Left cardiac atrium (tissue), 4 donors: ENCODE measurements around the gene C1QTNF9. TPM values are rescaled to one million over a fixed set of nuclear protein-coding genes. Genes with fewer than 3 reads are reported as not detected.
"Not testable (repeated sequence)": the region's sequence is repeated elsewhere in the genome, so short reads cannot be mapped to it uniquely, and the experiment has no call there.

Experiments used
- ATAC-seq, 2 donors: fragments of 200-7000 bp; cut with Tn5 transposase; one replicate each; pipeline ENCODE4 v1.9.1; 2020; ENCODE audit warnings: mild to moderate bottlenecking in 2 of 2, moderate library complexity in 2 of 2
- DNase-seq: peaks from one replicate; pipeline ENCODE4 v3.0.0-alpha.2; 2020
- intact Hi-C, 2 donors: fragments of 100-400 bp; cut with DNase I; formaldehyde crosslinking; loops; one replicate each; pipeline versions ENCODE4 v1.14.1 to v1.15.1; 2022 to 2023
- long read RNA-seq: library from polyadenylated mRNA; unstranded; transcript quantifications from one replicate; pipeline ENCODE4 v2.0.0, GENCODE V29; 2021
- total RNA-seq, 2 donors: library from RNA; stranded (reverse); fragmentation: NEBNext Ultra II Directional; extraction: Animal tissue kit (Norgen Biotek cat#: 25700); gene quantifications; one replicate each; pipeline ENCODE4 v1.2.1, GENCODE V29; 2021
- donor health status: DM: no; HTN: yes; CAD: no.
- donor health status: DM: no; HTN: yes; CAD: no; lungs with severe emphysema.
- donor health status: DM: yes; HTN: yes; CAD: no.
- donor health status: Dilated cardiomyopathy.

Gene C1QTNF9
- 1 to 10 TPM in 1 of 2 donors, under 1 TPM in 1; 0.47 to 1.7 TPM for total RNA-seq
- long read RNA-seq, partial matches to known transcripts = 0 of 1 reads
- long read RNA-seq, other reads (novel, unspliced or antisense) = 0 of 1 reads

DNA sequence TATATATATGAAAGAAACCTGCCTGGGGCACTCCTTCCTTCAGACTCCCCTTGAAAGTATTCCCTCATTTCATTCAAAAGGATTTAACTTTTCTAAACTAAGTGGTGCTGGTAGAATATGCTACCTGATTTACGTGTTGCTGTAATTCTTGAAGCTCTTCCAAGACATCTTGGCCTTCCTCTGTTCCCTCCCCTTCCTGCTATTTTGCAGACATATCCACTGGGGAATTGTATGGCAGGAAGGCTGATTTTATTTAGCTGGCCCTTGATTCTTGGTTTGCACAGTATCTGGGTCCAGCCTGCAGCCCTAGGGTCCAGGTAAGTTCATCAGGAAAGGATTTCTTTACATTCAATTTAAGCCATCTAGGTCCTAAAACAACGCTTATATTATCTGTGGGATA is at the start of gene C1QTNF9:
Gene C1QTNF9, plus strand, starts transcription at position 281 of the 400 bp plus-strand sequence. CDS start 6,424 bp downstream, outside the sequence.
- DNase-seq, intact Hi-C loops: not testable (repeated sequence)
- peak in 1 of 2 donors; percentile 32 for ATAC-seq

GRCh38 chr13:24261566-24261965 is 47.8 kb upstream of the C1QTNF9 start:
- intact Hi-C loops = no loop called here
- no peak for ATAC-seq
- DNase-seq = no peak

DNA sequence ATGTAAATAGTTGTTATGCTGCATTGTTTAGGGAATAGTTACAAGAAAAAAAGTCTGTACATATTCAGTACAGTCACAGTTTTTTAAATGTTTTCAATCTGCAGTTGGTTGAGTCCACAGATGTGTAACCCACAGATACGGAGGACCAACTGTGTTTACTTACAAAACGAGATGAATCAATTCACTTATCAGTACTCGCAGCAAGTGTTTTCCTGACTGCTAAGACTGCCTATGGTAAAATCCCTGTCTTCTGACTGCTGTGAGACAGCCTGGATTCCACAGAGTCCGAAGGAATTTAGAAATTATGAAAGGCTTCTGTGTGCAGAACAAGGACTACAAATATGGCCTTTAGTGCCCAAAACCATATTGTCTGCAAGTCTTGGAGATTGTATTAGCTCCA is 45.7 kb upstream of the C1QTNF9 start:
- peak; percentile 9 to 75 for ATAC-seq
- no peak for DNase-seq
- intact Hi-C loops = no loop called here

- intact Hi-C loops = no loop called here
- peak; percentile 33 to 60 for ATAC-seq
- DNase-seq = no peak
Measured at GRCh38 chr13:24264976-24265375, 44.4 kb upstream of the C1QTNF9 start.

GRCh38 chr13:24265453-24265852 is 43.9 kb upstream of the C1QTNF9 start:
- ATAC-seq = no peak
- DNase-seq = no peak
- intact Hi-C loops = no loop called here

GRCh38 chr13:24267274-24267673 is 42.1 kb upstream of the C1QTNF9 start:
- DNase-seq (no peak), ATAC-seq (no peak)
- intact Hi-C loops = no loop called here

- DNase-seq = no peak
- no peak for ATAC-seq
- intact Hi-C loops = no loop called here
Measured at GRCh38 chr13:24267801-24268200, 41.6 kb upstream of the C1QTNF9 start.

DNA sequence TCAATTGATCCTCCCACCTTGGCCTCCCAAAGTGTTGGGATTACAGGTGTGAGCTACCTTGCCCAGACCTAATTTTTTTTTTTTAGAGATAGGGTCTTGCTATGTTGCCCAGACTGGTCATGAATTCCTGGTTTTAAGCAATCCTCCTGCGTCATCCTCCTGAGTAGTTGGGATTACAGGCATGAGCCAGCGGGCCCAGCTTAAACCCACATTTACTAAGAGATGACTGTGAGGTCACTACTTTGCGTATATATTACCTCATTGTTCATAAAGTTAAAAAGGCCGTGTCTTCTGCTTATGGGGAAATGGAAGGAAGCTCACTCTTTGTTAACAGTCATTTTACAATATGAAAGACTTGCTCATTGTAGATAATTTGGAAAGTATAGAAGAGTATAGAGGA is 39.6 kb upstream of the C1QTNF9 start:
- ATAC-seq = no peak
- intact Hi-C loops = no loop called here
- no peak for DNase-seq

GRCh38 chr13:24270639-24271141 is 38.7 kb upstream of the C1QTNF9 start:
- ATAC-seq (peak; percentile 66 to 71), DNase-seq (peak; percentile 78)
- intact Hi-C loops = no loop called here

DNA sequence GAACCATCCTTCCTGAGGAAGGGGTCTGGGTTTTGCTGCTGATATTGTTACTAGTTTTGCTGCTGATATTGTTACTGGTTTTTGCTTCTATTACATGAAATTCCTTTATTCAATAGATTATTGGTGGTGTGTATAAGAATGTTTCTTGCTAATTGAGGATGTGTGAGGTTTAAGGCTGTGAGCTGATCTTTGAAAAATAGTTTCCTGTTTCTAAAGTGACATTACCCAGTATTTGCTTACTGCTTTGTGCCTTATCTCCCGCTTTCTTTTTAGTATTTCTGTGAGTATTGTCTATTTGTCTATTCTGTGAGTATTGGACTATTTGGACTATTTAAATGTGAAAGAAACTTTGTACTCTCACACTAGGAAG is 38.2 kb upstream of the C1QTNF9 start:
- intact Hi-C loops = no loop called here
- DNase-seq (no peak), ATAC-seq (no peak)

DNA sequence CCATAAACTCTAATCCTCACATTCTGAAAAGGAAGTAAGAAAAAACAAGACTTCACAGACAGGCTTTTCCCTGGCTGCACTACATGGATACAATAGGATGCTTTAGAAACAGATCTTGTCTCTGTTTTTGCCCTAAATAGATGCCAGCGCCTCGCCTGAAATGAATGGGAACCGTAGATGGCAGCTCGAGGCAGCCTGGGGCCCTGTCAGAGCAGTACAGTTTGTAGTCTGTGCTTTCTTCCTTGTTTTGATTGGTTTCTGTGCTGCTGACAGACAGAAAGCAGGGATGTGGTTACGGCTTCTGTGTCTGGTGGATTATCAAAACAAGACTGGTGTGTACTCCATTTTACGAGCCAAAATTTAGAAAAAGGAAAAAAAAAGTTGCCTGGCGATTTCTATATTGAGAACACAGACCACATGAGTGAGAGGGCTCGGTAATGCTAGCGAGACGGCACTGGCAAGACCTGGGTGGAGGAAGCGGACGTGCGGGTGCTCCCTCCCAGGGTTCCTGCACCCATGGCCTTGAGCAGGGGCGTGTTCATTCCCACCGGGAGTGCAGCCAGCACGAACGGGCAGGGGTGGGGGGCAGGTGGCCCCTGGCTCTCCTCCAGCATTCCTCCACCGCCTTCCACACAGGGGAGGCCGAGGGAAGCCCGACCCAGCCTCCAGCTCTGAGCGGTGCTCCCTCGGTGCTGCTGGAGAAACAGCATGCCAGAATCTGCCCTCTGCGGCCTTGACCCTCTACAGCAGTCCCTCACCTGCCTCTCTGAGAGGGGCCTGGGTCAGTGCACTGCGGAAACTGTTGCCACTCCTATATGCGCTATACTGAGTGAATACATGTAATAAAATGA is 37.6 kb upstream of the C1QTNF9 start:
- ATAC-seq = peak; percentile 84
- intact Hi-C loops = no loop called here
- peak; percentile 70 for DNase-seq

DNA sequence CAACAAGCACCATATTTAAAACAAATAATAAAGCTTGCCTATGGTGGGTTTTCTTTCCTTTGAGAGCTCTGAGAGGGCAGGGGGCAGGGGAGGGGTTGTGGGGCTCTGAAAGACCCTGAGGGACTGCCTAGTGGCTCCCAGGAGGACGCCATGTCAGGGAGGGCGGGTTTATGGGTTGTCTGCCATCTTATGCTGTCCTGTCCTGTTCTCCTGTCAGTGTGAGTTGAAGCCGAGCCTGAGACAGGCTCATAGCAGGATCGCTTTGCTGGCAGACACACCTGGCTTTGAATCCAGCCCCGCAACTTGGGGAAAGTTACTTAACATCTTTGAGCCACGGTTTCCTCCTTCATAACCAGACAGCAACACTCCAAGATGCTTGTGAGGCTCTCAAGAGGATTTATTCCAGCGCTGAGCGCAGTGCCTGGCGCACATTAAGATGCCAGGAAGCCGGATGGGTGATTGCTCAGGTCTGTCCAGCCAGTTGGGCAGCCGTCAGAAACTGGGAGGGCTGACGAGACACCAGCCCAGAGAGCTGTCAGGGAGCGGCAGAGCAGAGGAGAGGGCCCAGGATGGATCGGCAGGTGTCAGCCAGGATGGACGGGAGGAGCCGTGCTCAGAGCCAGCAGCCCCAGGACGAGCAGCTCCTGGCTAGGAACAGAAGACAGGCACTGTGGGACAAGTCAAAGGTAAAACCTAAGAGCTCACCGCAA is 36.8 kb upstream of the C1QTNF9 start:
- peak in 1 of 2 donors; percentile 41 for ATAC-seq
- DNase-seq = peak; percentile 51
- intact Hi-C loops = no loop called here

DNA sequence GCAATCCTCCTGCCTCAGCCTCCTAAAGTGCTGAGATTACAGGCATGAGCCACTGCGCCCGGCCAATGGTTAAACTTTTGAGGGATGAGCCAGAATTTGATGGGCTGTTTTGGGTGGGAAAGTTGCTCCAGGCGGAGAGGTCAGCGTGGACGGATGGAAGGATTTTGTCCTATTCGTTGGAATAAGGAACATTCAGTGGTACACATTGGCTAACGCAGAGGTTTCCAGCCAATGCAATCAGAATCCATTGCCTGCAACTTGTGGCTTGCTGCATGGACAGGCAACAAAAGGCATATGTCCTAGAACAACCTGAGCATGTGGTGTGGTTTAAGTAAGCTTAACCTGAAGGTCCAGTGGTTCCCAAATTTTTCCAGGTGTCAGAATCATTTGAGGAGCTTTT is 35.5 kb upstream of the C1QTNF9 start:
- no peak for ATAC-seq
- intact Hi-C loops = no loop called here
- DNase-seq = no peak

DNA sequence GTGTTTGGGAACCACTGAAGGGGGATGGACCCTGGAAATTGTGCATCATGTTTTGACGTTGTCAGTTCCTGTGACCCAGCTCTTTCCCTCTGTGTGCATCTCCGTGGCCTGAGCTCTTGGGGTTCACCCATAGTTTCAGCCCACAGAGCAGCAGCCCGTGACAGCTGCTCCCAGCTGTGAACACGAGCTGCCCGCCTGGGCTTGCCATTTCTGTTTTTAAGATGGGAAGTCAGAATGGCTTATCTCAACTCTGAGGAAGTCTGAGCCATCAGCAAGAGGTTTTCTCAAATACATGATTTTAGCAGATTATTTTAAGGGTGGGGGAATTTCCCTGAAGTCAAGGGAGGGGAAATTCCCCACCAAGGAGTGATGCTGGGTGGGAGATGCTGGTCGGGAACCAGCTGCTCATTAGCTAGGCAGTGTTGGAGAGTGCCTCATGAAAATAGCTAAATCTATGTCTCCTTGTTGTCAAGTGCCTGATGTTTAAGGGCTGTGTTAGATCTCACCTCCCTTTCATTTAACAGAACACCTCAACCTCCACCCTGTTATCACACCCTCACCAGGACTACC is 34.8 kb upstream of the C1QTNF9 start:
- ATAC-seq (peak in 1 of 2 donors; percentile 15), DNase-seq (peak; percentile 63)
- intact Hi-C loops = no loop called here

DNA sequence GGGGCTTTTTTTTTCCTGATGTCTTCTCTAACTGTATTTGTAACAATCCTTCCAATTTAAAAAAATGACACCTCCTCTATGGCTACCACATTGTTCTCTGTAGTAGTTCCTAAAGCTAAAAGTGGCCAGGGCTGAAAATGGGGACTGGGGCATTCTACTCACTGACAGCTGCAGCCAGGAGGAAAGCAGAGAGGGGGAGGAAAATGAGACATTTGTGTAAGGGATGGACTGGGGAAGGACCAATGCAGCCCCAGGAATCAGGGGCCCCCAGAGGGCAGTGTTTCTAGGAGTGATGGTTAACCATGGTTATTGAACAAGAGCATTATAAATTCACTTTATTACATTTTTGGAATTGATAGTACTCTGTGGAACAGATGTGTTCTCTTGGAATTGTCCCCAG is 34.3 kb upstream of the C1QTNF9 start:
- intact Hi-C loops = no loop called here
- no peak for DNase-seq
- no peak for ATAC-seq

DNA sequence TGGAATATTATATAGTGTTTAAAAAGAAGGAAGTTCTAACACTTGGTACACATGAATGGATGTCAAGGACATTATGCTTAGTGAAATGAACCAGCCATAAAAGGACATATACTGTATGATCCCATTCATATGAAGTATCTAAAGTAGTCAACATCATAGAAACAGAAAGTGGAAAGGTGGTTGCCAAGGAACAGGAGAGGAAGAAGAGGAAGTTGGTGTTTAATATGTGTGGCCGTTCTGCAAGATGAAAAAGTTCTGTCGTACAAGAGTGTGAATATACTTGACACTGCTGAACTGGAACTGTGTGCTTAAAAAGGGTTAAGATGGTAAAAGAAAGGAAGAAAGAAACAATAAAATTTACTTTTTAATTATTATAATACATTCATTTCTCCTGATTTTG is 33.1 kb upstream of the C1QTNF9 start:
- ATAC-seq = no peak
- intact Hi-C loops = no loop called here
- no peak for DNase-seq

DNA sequence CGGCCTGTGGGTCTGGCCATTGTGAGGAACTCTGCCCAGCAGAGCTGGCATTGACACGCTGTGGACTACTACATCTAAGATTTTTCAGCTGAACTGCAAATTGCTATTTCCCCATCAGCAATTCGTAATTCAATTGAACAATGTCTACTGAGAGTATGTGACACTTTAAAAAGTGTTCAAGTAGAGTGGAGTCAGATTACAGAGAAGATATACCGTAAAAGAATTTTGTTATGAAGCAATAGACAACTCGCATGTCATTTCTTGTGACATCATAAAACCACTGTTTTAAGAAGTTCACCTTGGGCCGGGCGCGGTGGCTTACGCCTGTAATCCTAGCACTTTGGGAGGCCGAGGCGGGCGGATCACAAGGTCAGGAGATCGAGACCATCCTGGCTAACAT is 32.5 kb upstream of the C1QTNF9 start:
- DNase-seq = no peak
- ATAC-seq = no peak
- intact Hi-C loops = no loop called here

- no peak for ATAC-seq
- intact Hi-C loops = no loop called here
- DNase-seq = no peak
Measured at GRCh38 chr13:24277761-24278160, 31.6 kb upstream of the C1QTNF9 start.

GRCh38 chr13:24279327-24280110 is 29.9 kb upstream of the C1QTNF9 start:
- DNase-seq (no peak), ATAC-seq (no peak)
- intact Hi-C loops = no loop called here
